IMR-90 (cell line): ENCODE measurements around the gene AGBL1. TPM values are rescaled to one million over a fixed set of nuclear protein-coding genes. Genes with fewer than 3 reads are reported as not detected.

Experiments used
- ATAC-seq: fragments of 200-7000 bp; cut with Tn5 transposase; 2 replicates; pipeline ENCODE4 v1.9.1; 2020; ENCODE audit warnings: low read depth, mild to moderate bottlenecking, moderate library complexity
- BruUV-seq: library from RNA; stranded (reverse); fragments of 400-500 nt; replicated peaks from 2 replicates; lab custom pipeline; 2021; lab: Mats Ljungman, UMichigan
- CTCF ChIA-PET: fragments of 300-600 bp; formaldehyde crosslinking; extraction: SDS; loops from one replicate; lab custom pipeline; 2021; ENCODE audit warnings: antibody characterized with exemption; lab: Yijun Ruan, JAX
- POLR2A ChIA-PET: fragments of 300-600 bp; sonication (Branson Sonifier 250); formaldehyde crosslinking; loops from one replicate; lab custom pipeline; 2022; ENCODE audit warnings: antibody characterized with exemption; ENCODE audit not compliant: unreplicated experiment; lab: Charles Lee
- DNase-seq: peaks from one replicate; pipeline ENCODE4 v3.0.0; 2013
- H2AFZ ChIP-seq: replicated peaks from 2 replicates; pipeline ENCODE3; 2013; ENCODE audit warnings: low read length, mild to moderate bottlenecking; ENCODE audit not compliant: poor library complexity
- H2AK5ac ChIP-seq: 2 replicates; pipeline ENCODE4 v1.6.1; 2013; ENCODE audit warnings: low read depth, low read length, inconsistent platforms
- H2AK9ac ChIP-seq: replicated peaks from 2 replicates; pipeline ENCODE3; 2013; ENCODE audit warnings: mild to moderate bottlenecking, low read depth, low read length, moderate library complexity; ENCODE audit not compliant: poor library complexity
- H2BK120ac ChIP-seq: 2 replicates; pipeline ENCODE4 v1.6.1; 2013; ENCODE audit warnings: low read depth, low read length, inconsistent platforms
- H2BK15ac ChIP-seq: 3 replicates; pipeline ENCODE4 v1.6.1; 2013; ENCODE audit warnings: low read depth, low read length, inconsistent platforms
- H2BK20ac ChIP-seq: 2 replicates; pipeline ENCODE4 v1.6.1; 2013; ENCODE audit warnings: low read depth, mild to moderate bottlenecking, inconsistent platforms, low read length, moderate library complexity
- H2BK5ac ChIP-seq: 2 replicates; pipeline ENCODE4 v1.6.1; 2013; ENCODE audit warnings: mild to moderate bottlenecking, low read depth, low read length, inconsistent platforms; ENCODE audit not compliant: poor library complexity, severe bottlenecking
- H3K14ac ChIP-seq: replicated peaks from 2 replicates; pipeline ENCODE4 v1.6.1; 2013; ENCODE audit warnings: low read depth, low read length, inconsistent platforms
- H3K18ac ChIP-seq: 2 replicates; pipeline ENCODE4 v1.6.1; 2013; ENCODE audit warnings: low read depth, low read length, control low read depth
- H3K23ac ChIP-seq: 2 replicates; pipeline ENCODE4 v1.6.1; 2013; ENCODE audit warnings: low read depth, low read length, inconsistent platforms
- H3K27ac ChIP-seq: 2 replicates; pipeline ENCODE4 v1.5.1; 2013; ENCODE audit warnings: mild to moderate bottlenecking, control low read depth, low read length; ENCODE audit not compliant: insufficient read depth
- H3K27me3 ChIP-seq: 2 replicates; pipeline ENCODE4 v1.6.1; 2013; ENCODE audit warnings: low read length; ENCODE audit not compliant: control insufficient read depth, insufficient read depth
- H3K36me3 ChIP-seq: 2 replicates; pipeline ENCODE4 v1.6.1; 2013; ENCODE audit warnings: low read length, mixed read lengths; ENCODE audit not compliant: control insufficient read depth, insufficient read depth
- H3K4ac ChIP-seq: 2 replicates; pipeline ENCODE4 v1.6.1; 2013; ENCODE audit warnings: low read depth, low read length, inconsistent platforms
- H3K4me1 ChIP-seq: 2 replicates; pipeline ENCODE4 v1.6.1; 2013; ENCODE audit warnings: low read length, mixed read lengths; ENCODE audit not compliant: control insufficient read depth, insufficient read depth
- H3K4me2 ChIP-seq: 2 replicates; pipeline ENCODE4 v1.6.1; 2013; ENCODE audit warnings: low read depth, mild to moderate bottlenecking, control low read depth, low read length, moderate library complexity
- H3K4me3 ChIP-seq: 2 replicates; pipeline ENCODE4 v1.5.1; 2013; ENCODE audit warnings: low read depth, mild to moderate bottlenecking, control low read depth, low read length, moderate library complexity; ENCODE audit not compliant: insufficient read depth
- H3K56ac ChIP-seq: 2 replicates; pipeline ENCODE4 v1.6.1; 2013; ENCODE audit warnings: low read length, inconsistent platforms; ENCODE audit not compliant: insufficient read depth; ENCODE audit errors: extremely low read depth
- H3K79me1 ChIP-seq, 2 experiments: 2 replicates each; pipeline ENCODE4 v1.6.1; 2013; ENCODE audit warnings: low read length in 2 of 2, inconsistent platforms in 1 of 2, low read depth in 1 of 2
- H3K9ac ChIP-seq: 2 replicates; pipeline ENCODE4 v1.6.1; 2013; ENCODE audit warnings: low read depth, low read length, control low read depth
- H3K9me1 ChIP-seq: 2 replicates; pipeline ENCODE4 v1.6.1; 2013; ENCODE audit warnings: low read length, inconsistent platforms; ENCODE audit not compliant: insufficient read depth
- H3K9me3 ChIP-seq: 2 replicates; pipeline ENCODE4 v1.6.1; 2013; ENCODE audit warnings: low read length; ENCODE audit not compliant: control insufficient read depth, insufficient read depth
- H4K20me1 ChIP-seq: 2 replicates; pipeline ENCODE4 v1.6.1; 2013; ENCODE audit warnings: low read length, inconsistent platforms; ENCODE audit not compliant: insufficient read depth
- H4K5ac ChIP-seq: 2 replicates; pipeline ENCODE4 v1.6.1; 2013; ENCODE audit warnings: mild to moderate bottlenecking, low read depth, low read length, control low read depth
- H4K8ac ChIP-seq, 2 experiments: 2 replicates each; pipeline ENCODE4 v1.6.1; 2013; ENCODE audit warnings: low read depth in 2 of 2, low read length in 2 of 2, control low read depth in 1 of 2, inconsistent platforms in 1 of 2
- H4K91ac ChIP-seq: 2 replicates; pipeline ENCODE4 v1.6.1; 2013; ENCODE audit warnings: low read depth, low read length, inconsistent platforms; ENCODE audit not compliant: insufficient read depth
- BHLHE40 ChIP-seq: fragments of 150-350 bp; IDR thresholded peaks from 2 replicates; pipeline ENCODE4 v1.6.1; 2016; ENCODE audit warnings: mild to moderate bottlenecking, low read depth, low read length
- CEBPB ChIP-seq: IDR thresholded peaks from 2 replicates; pipeline ENCODE4 v1.6.1; 2012; ENCODE audit warnings: low read depth, low read length, improper control_type of control experiment
- CHD1 ChIP-seq: IDR thresholded peaks from 2 replicates; pipeline ENCODE4 v1.6.1; 2012; ENCODE audit warnings: low read depth, low read length, improper control_type of control experiment
- CTCF ChIP-seq: conservative IDR thresholded peaks from 2 replicates; pipeline ENCODE4 v1.5.1; 2012; ENCODE audit warnings: mild to moderate bottlenecking, low read depth, low read length, improper control_type of control experiment
- ELK1 ChIP-seq: fragments of 150-350 bp; IDR thresholded peaks from 2 replicates; pipeline ENCODE4 v1.6.1; 2016; ENCODE audit warnings: low read depth, mild to moderate bottlenecking, low read length, moderate library complexity, borderline replicate concordance
- FOS ChIP-seq: fragments of 150-350 bp; IDR thresholded peaks from 2 replicates; pipeline ENCODE4 v1.6.1; 2016; ENCODE audit warnings: low read depth, low read length
- MAFK ChIP-seq: IDR thresholded peaks from 2 replicates; pipeline ENCODE4 v1.6.1; 2012; ENCODE audit warnings: low read depth, low read length, improper control_type of control experiment
- MAZ ChIP-seq: IDR thresholded peaks from 2 replicates; pipeline ENCODE4 v1.6.1; 2012; ENCODE audit warnings: low read depth, mild to moderate bottlenecking, low read length, improper control_type of control experiment, moderate library complexity, borderline replicate concordance
- NFE2L2 ChIP-seq: fragments of 150-350 bp; IDR thresholded peaks from 2 replicates; pipeline ENCODE4 v1.6.1; 2016; ENCODE audit warnings: low read depth, mild to moderate bottlenecking, low read length
- POLR2A ChIP-seq: IDR thresholded peaks from 2 replicates; pipeline ENCODE4 v1.6.1; 2012; ENCODE audit warnings: mild to moderate bottlenecking, low read depth, low read length
- RAD21 ChIP-seq: IDR thresholded peaks from 2 replicates; pipeline ENCODE4 v1.6.1; 2012; ENCODE audit warnings: low read length, improper control_type of control experiment
- RCOR1 ChIP-seq: IDR thresholded peaks from 2 replicates; pipeline ENCODE4 v1.6.1; 2012; ENCODE audit warnings: mild to moderate bottlenecking, low read length, improper control_type of control experiment; ENCODE audit not compliant: insufficient replicate concordance
- RFX5 ChIP-seq: IDR thresholded peaks from 2 replicates; pipeline ENCODE4 v1.8.0; 2012; ENCODE audit warnings: low read depth, mild to moderate bottlenecking, low read length, moderate library complexity
- SMC3 ChIP-seq: fragments of 150-350 bp; IDR thresholded peaks from 2 replicates; pipeline ENCODE4 v1.6.1; 2016; ENCODE audit warnings: low read depth, mild to moderate bottlenecking, antibody characterized with exemption, low read length, moderate library complexity
- USF2 ChIP-seq: fragments of 150-350 bp; IDR thresholded peaks from 2 replicates; pipeline ENCODE4 v1.6.1; 2017; ENCODE audit warnings: mild to moderate bottlenecking, antibody characterized with exemption, low read length, low read depth
- dilution Hi-C: fragments of 300-500 bp; cut with HindIII; formaldehyde crosslinking; loops from one replicate; pipeline ENCODE4 v1.14.3; 2018; ENCODE audit warnings: low sequenced_read_pairs; ENCODE audit not compliant: unreplicated experiment
- in situ Hi-C: fragments of 300-500 bp; cut with MboI; formaldehyde crosslinking; loops from 3 replicates; pipeline ENCODE4 v1.14.3; 2019; ENCODE audit warnings: low sequenced_read_pairs, inconsistent platforms, mixed read lengths
- intact Hi-C: fragments of 100-400 bp; cut with micrococcal nuclease; formaldehyde crosslinking; loops from 2 replicates; pipeline ENCODE4 v1.10.0; 2022
- polyA plus RNA-seq, 3 experiments: library from polyadenylated mRNA; depleted of rRNA; stranded (reverse); fragments of >200 nt; gene quantifications; 2 replicates each; pipeline ENCODE4 v1.2.3, GENCODE V29; 2012; ENCODE audit warnings: low replicate concordance in 1 of 3
- total RNA-seq: library from RNA; depleted of rRNA; stranded (reverse); fragments of >200 nt; gene quantifications from 2 replicates; pipeline ENCODE4 v1.2.3, GENCODE V29; 2012

Gene AGBL1
- total and polyA plus RNA-seq, 2 of the 4 experiments (the other 2 are of a cell fraction) = not detected

- Histone ChIP-seq H3K4me2 (no peak overlapping the region), H3K9ac (no peak overlapping the region), H3K9me3 (peaks cover 19% of the 10 kb centered on the region), H2BK20ac (no peak overlapping the region), H3K36me3 (no peaks in the 10 kb centered on the region), H3K18ac (no peak overlapping the region), H3K56ac (no peak overlapping the region), H2BK5ac (no peak overlapping the region), H3K23ac (no peak overlapping the region), H2AFZ (no peak overlapping the region), H2BK15ac (no peak overlapping the region), H3K9me1 (no peaks in the 10 kb centered on the region), H4K5ac (no peak overlapping the region), H3K14ac (no peak overlapping the region), H2BK120ac (no peak overlapping the region), H4K8ac (no peak overlapping the region), H2AK9ac (no peak overlapping the region), H4K91ac (no peak overlapping the region), H3K79me1 (no peaks in the 10 kb centered on the region), H3K27me3 (no peaks in the 10 kb centered on the region), H3K4me1 (no peaks in the 10 kb centered on the region), H4K20me1 (no peaks in the 10 kb centered on the region), H2AK5ac (no peak overlapping the region), H3K4ac (no peak overlapping the region), H3K4me3 (no peak overlapping the region), H3K27ac (no peak overlapping the region)
- ChIA-PET POLR2A (no interaction called here), CTCF (no interaction called here)
- no peak for DNase-seq
- intact Hi-C loops (no loop called here), in situ Hi-C loops (no loop called here), dilution Hi-C loops (no loop called here)
- no TSS peak for BruUV-seq
- no peak for TF ChIP-seq ELK1
- no peak for TF ChIP-seq CTCF
- no peak for TF ChIP-seq BHLHE40
- TF ChIP-seq CHD1 = no peak
- no peak for TF ChIP-seq MAFK
- no peak for TF ChIP-seq CEBPB
- no peak for TF ChIP-seq POLR2A
- TF ChIP-seq RCOR1 = no peak
- no peak for TF ChIP-seq SMC3
- no peak for TF ChIP-seq MAZ
- no peak for TF ChIP-seq RAD21
- no peak for TF ChIP-seq RFX5
- no peak for TF ChIP-seq USF2
- no peak for TF ChIP-seq NFE2L2
- no peak for TF ChIP-seq FOS
- ATAC-seq = no peak
These were observed 88.2 kb downstream of the AGBL1 start for GRCh38 chr15:86167841-86168240.
